Ishikawa (cell line): ENCODE measurements around the gene ASPDH.

Source experiments
- CEBPB ChIP-seq: IDR thresholded peaks from 2 replicates; pipeline ENCODE4 v1.6.1; 2012
- CREB1 ChIP-seq: IDR thresholded peaks from 2 replicates; pipeline ENCODE4 v1.6.1; 2012; ENCODE audit warnings: low read depth
- EGR1 ChIP-seq: IDR thresholded peaks from 2 replicates; pipeline ENCODE4 v1.6.1; 2012
- EP300 ChIP-seq: IDR thresholded peaks from 2 replicates; pipeline ENCODE4 v1.6.1; 2012; ENCODE audit warnings: borderline replicate concordance
- FOXM1 ChIP-seq: IDR thresholded peaks from 2 replicates; pipeline ENCODE4 v1.6.1; 2012; ENCODE audit warnings: low read depth, borderline replicate concordance
- MAX ChIP-seq: IDR thresholded peaks from 2 replicates; pipeline ENCODE4 v1.6.1; 2012
- NFIC ChIP-seq: IDR thresholded peaks from 2 replicates; pipeline ENCODE4 v1.6.1; 2012
- RAD21 ChIP-seq: IDR thresholded peaks from 2 replicates; pipeline ENCODE4 v1.6.1; 2012; ENCODE audit warnings: low read depth
- TAF1 ChIP-seq: IDR thresholded peaks from 2 replicates; pipeline ENCODE4 v1.6.1; 2012; ENCODE audit warnings: low read depth, mild to moderate bottlenecking
- TCF12 ChIP-seq: IDR thresholded peaks from 2 replicates; pipeline ENCODE4 v1.6.1; 2012; ENCODE audit warnings: low read depth
- TEAD4 ChIP-seq: IDR thresholded peaks from 2 replicates; pipeline ENCODE4 v1.6.1; 2012
- YY1 ChIP-seq: IDR thresholded peaks from 2 replicates; pipeline ENCODE4 v1.6.1; 2012; ENCODE audit warnings: low read depth
- ZBTB7A ChIP-seq: IDR thresholded peaks from 2 replicates; pipeline ENCODE4 v1.6.1; 2012; ENCODE audit warnings: low read depth
- TF ChIP-seq, protein P1 (sequence below): IDR thresholded peaks from 2 replicates; pipeline ENCODE4 v1.6.1; 2012
- TF ChIP-seq, protein P2 (sequence below): IDR thresholded peaks from 2 replicates; pipeline ENCODE4 v1.6.1; 2012; ENCODE audit warnings: low read depth, mild to moderate bottlenecking

The ASPDH gene

DNA sequence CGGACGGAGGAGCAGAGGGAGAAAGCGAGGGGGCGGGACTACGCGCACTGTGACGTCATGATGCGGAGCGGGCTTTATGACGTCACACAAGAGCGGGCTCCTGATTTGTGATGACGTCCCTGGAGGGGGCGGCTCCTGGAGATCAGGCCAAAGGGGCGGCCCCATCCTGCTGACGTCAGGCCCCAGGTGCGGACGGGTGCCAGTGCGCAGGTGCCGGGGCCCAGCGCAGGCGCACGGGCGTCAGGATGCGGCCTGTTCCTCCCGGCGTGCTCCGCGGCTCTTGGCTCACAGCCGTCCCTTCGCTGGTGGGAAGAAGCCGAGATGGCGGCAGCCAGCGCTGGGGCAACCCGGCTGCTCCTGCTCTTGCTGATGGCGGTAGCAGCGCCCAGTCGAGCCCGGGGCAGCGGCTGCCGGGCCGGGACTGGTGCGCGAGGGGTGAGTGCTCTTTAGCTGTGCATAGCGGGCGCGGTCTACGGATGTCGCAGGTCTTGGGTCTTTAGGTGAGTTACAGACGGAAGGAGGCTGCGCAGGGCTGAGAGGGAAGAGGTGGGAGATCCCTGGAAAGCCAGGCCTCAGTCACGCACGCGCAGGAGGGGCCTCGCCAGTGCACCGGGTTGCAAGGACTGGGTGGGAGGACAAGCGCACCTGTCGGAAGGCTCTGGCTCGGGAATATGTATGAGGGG, 37.3 kb downstream of the ASPDH start, which contains the start of the genes EMC10 and GARIN5A:
Gene EMC10, plus strand, starts transcription at position 284 of the 683 bp plus-strand sequence. Its CDS starts 38 bp downstream, at position 322.
Gene GARIN5A, minus strand, starts transcription at position 625 of the 683 bp plus-strand sequence. Its CDS starts 460 bp downstream, at position 165.
- TF ChIP-seq, protein P1, sequence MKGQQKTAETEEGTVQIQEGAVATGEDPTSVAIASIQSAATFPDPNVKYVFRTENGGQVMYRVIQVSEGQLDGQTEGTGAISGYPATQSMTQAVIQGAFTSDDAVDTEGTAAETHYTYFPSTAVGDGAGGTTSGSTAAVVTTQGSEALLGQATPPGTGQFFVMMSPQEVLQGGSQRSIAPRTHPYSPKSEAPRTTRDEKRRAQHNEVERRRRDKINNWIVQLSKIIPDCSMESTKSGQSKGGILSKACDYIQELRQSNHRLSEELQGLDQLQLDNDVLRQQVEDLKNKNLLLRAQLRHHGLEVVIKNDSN, result peak; percentile 14; the same call in 1 of the 2 replicates
- TF ChIP-seq YY1 (peak; percentile 92), TAF1 (peak; percentile 97), ZBTB7A (no peak), FOXM1 (no peak), CREB1 (peak; percentile 99), MAX (peak; percentile 67), NFIC (peak; percentile 90), EGR1 (no peak), RAD21 (no peak), CEBPB (no peak; the same call in 1 of the 2 replicates), TEAD4 (peak; percentile 42; the same call in 1 of the 2 replicates), EP300 (peak; percentile 12; the same call in 1 of the 2 replicates), TCF12 (0 out of 2 replicates have a peak, but pooled peaks have one; percentile 30)
- TF ChIP-seq, protein P2, sequence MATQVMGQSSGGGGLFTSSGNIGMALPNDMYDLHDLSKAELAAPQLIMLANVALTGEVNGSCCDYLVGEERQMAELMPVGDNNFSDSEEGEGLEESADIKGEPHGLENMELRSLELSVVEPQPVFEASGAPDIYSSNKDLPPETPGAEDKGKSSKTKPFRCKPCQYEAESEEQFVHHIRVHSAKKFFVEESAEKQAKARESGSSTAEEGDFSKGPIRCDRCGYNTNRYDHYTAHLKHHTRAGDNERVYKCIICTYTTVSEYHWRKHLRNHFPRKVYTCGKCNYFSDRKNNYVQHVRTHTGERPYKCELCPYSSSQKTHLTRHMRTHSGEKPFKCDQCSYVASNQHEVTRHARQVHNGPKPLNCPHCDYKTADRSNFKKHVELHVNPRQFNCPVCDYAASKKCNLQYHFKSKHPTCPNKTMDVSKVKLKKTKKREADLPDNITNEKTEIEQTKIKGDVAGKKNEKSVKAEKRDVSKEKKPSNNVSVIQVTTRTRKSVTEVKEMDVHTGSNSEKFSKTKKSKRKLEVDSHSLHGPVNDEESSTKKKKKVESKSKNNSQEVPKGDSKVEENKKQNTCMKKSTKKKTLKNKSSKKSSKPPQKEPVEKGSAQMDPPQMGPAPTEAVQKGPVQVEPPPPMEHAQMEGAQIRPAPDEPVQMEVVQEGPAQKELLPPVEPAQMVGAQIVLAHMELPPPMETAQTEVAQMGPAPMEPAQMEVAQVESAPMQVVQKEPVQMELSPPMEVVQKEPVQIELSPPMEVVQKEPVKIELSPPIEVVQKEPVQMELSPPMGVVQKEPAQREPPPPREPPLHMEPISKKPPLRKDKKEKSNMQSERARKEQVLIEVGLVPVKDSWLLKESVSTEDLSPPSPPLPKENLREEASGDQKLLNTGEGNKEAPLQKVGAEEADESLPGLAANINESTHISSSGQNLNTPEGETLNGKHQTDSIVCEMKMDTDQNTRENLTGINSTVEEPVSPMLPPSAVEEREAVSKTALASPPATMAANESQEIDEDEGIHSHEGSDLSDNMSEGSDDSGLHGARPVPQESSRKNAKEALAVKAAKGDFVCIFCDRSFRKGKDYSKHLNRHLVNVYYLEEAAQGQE, result no peak

- TF ChIP-seq ZBTB7A (no peak), RAD21 (no peak), YY1 (no peak), TEAD4 (no peak), FOXM1 (no peak), EGR1 (no peak), EP300 (no peak), TCF12 (no peak), NFIC (no peak), CREB1 (no peak), CEBPB (no peak)
- TF ChIP-seq, protein P2, result no peak
- TF ChIP-seq, protein P1, result no peak
Measured at GRCh38 chr19:50475736-50476223, 37.9 kb downstream of the ASPDH start.

DNA sequence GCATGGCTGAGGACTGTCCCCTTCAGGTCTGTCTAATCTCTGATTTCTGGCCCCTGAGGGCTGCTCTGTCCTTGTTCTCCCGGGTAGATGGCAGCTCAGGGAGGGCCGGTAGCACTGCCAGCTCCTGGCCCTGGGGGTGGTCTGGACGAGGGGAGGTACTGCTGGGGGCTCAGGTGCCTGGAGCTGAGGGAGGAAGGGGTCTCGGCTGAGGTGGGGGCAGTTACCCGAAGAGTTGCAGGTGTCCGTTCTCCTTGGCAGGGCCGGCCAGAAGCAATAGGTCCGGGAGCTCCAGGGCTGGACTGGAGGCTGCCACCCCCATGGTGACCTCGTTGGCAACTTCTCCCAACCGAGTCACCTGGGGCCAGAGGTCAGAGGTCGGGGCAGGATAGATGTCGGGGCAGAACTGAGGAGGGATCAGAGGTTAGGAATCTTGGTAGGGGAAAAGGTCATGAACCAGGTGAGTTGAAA, 38.6 kb downstream of the ASPDH start:
- TF ChIP-seq TCF12, result no peak
- TF ChIP-seq EP300, result no peak
- TF ChIP-seq RAD21, result no peak
- TF ChIP-seq CREB1, result no peak
- no peak for TF ChIP-seq CEBPB
- no peak for TF ChIP-seq ZBTB7A
- TF ChIP-seq YY1, result no peak
- no peak for TF ChIP-seq TEAD4
- TF ChIP-seq EGR1, result no peak
- TF ChIP-seq NFIC, result no peak
- TF ChIP-seq MAX, result no peak
- TF ChIP-seq, protein P2, result no peak
- TF ChIP-seq, protein P1, result no peak
- TF ChIP-seq FOXM1, result no peak
- TF ChIP-seq TAF1, result no peak
